Smooth muscle cell (in vitro differentiated cells): ENCODE measurements around the gene FBXW5. TPM values are rescaled to one million over a fixed set of nuclear protein-coding genes. Genes with fewer than 3 reads are reported as not detected.

Experiments
- DNase-seq: peaks from one replicate; lab custom pipeline; 2025; ENCODE audit not compliant: unreplicated experiment; lab: John Stamatoyannopoulos, UW
- H2AFZ ChIP-seq: fragments of 200-600 bp; sonication (generic); 2 replicates; pipeline ENCODE4 v1.6.0; 2016; ENCODE audit warnings: antibody characterized with exemption, low read depth, mild to moderate bottlenecking
- H3F3A ChIP-seq: fragments of 200-600 bp; sonication (generic); 2 replicates; pipeline ENCODE4 v1.6.0; 2017; ENCODE audit warnings: antibody characterized with exemption, low read depth
- H3K27ac ChIP-seq: fragments of 200-600 bp; sonication (generic); 2 replicates; pipeline ENCODE4 v1.5.1; 2016; ENCODE audit warnings: low read depth, mild to moderate bottlenecking
- H3K27me3 ChIP-seq: fragments of 200-600 bp; sonication (generic); 2 replicates; pipeline ENCODE4 v1.6.1; 2016; ENCODE audit warnings: low read depth, mild to moderate bottlenecking
- H3K36me3 ChIP-seq: fragments of 200-600 bp; sonication (generic); 2 replicates; pipeline ENCODE4 v1.5.1; 2016; ENCODE audit warnings: low read depth
- H3K4me1 ChIP-seq: fragments of 200-600 bp; sonication (generic); 2 replicates; pipeline ENCODE4 v1.5.1; 2016; ENCODE audit warnings: low read depth
- H3K4me2 ChIP-seq: fragments of 200-600 bp; sonication (generic); 2 replicates; pipeline ENCODE4 v1.6.0; 2016; ENCODE audit warnings: mild to moderate bottlenecking
- H3K4me3 ChIP-seq: fragments of 200-600 bp; sonication (generic); 2 replicates; pipeline ENCODE4 v1.5.1; 2016; ENCODE audit warnings: mild to moderate bottlenecking
- H3K79me2 ChIP-seq: fragments of 200-600 bp; sonication (generic); 2 replicates; pipeline ENCODE4 v1.6.0; 2016; ENCODE audit warnings: low read depth, mild to moderate bottlenecking
- H3K9ac ChIP-seq: fragments of 200-600 bp; sonication (generic); 2 replicates; pipeline ENCODE4 v1.6.0; 2016; ENCODE audit warnings: low read depth
- H3K9me3 ChIP-seq: fragments of 200-600 bp; sonication (generic); replicated peaks from 2 replicates; pipeline ENCODE4 v1.5.1; 2016; ENCODE audit warnings: low read depth
- H4K20me1 ChIP-seq: fragments of 200-600 bp; sonication (generic); 2 replicates; pipeline ENCODE4 v1.6.0; 2016; ENCODE audit warnings: low read depth
- CTCF ChIP-seq: fragments of 200-600 bp; sonication (generic); IDR thresholded peaks from 2 replicates; pipeline ENCODE4 v1.5.1; 2017; ENCODE audit warnings: borderline replicate concordance, mild to moderate bottlenecking, antibody characterized with exemption; ENCODE audit not compliant: insufficient read depth, poor library complexity, severe bottlenecking
- WGBS: methylation state at CpG from one replicate; pipeline ENCODE4 v1.1.7; 2016; ENCODE audit warnings: low lambda C conversion rate; 5-methylcytosine and 5-hydroxymethylcytosine counted together
- polyA plus RNA-seq: library from polyadenylated mRNA; unstranded; fragments of >200 nt; fragmentation: Nextera tagmentation; extraction: Ambion mirVana; gene quantifications from 2 replicates; pipeline ENCODE4 v1.2.1, GENCODE V29; 2016
- total RNA-seq: library from RNA; depleted of rRNA; stranded (reverse); fragments of >200 nt; gene quantifications from 2 replicates; pipeline ENCODE4 v1.2.3, GENCODE V29; 2014

FBXW5 gene
- total and polyA plus RNA-seq, 2 experiments from 2014 or later = 70.5 to 105 TPM

- no peaks in the 10 kb centered on the region for H3K27me3 ChIP-seq
These were observed 17.8 kb downstream of the FBXW5 start for GRCh38 chr9:136926749-136927148.

GRCh38 chr9:136926154-136926704 lies 18.3 kb downstream of the FBXW5 start:
- no peak overlapping the region for H3K27ac ChIP-seq
- no peaks in the 10 kb centered on the region for H3K27me3 ChIP-seq
- no peak overlapping the region for H3K4me3 ChIP-seq
- 95% methylated on average over 9 of the region's 9 CpGs for WGBS
- no peak for TF ChIP-seq CTCF
- no peaks in the 10 kb centered on the region for H3K4me1 ChIP-seq
- no peaks in the 10 kb centered on the region for H3K79me2 ChIP-seq
- no peaks in the 10 kb centered on the region for H4K20me1 ChIP-seq
- H3K4me2 ChIP-seq = no peak overlapping the region
- no peak overlapping the region for H2AFZ ChIP-seq
- H3F3A ChIP-seq = no peaks in the 10 kb centered on the region
- no peak for DNase-seq
- no peaks in the 10 kb centered on the region for H3K9me3 ChIP-seq
- no peak overlapping the region for H3K9ac ChIP-seq
- H3K36me3 ChIP-seq = no peaks in the 10 kb centered on the region

More at GRCh38 chr9:136926749-136927148, 17.8 kb downstream of the FBXW5 start:
- Histone ChIP-seq H3K9ac (no peak overlapping the region), H3K4me2 (no peak overlapping the region), H2AFZ (no peak overlapping the region), H4K20me1 (no peaks in the 10 kb centered on the region), H3K4me3 (no peak overlapping the region), H3F3A (no peaks in the 10 kb centered on the region), H3K9me3 (no peaks in the 10 kb centered on the region), H3K79me2 (no peaks in the 10 kb centered on the region), H3K27ac (no peak overlapping the region), H3K4me1 (no peaks in the 10 kb centered on the region), H3K36me3 (no peaks in the 10 kb centered on the region)
- 98% methylated on average over 13 of the region's 13 CpGs for WGBS
- TF ChIP-seq CTCF = no peak
- DNase-seq = no peak

GRCh38 chr9:136925414-136926153 lies 19.0 kb downstream of the FBXW5 start:
- Histone ChIP-seq H3K79me2 (no peaks in the 10 kb centered on the region), H3K4me1 (no peaks in the 10 kb centered on the region), H3K9me3 (no peaks in the 10 kb centered on the region), H3F3A (no peaks in the 10 kb centered on the region), H3K27ac (no peak overlapping the region), H2AFZ (no peak overlapping the region), H3K36me3 (no peaks in the 10 kb centered on the region), H3K4me3 (no peak overlapping the region), H4K20me1 (no peaks in the 10 kb centered on the region), H3K27me3 (no peaks in the 10 kb centered on the region), H3K9ac (no peak overlapping the region), H3K4me2 (no peak overlapping the region)
- no peak for TF ChIP-seq CTCF
- no peak for DNase-seq
- WGBS = 90% methylated on average over 33 of the region's 33 CpGs
